Immature natural killer cell (primary cell): Measurements from ENCODE around the gene TRABD2B. TPM values are rescaled to one million over a fixed set of nuclear protein-coding genes. Genes with fewer than 3 reads are reported as not detected.

Source experiments
- DNase-seq, 3 donors: peaks; one replicate each; pipeline ENCODE4 v3.0.0; 2022; ENCODE audit warnings: mixed read lengths in 1 of 3
- H3K27ac Mint-ChIP-seq, 6 donors: one replicate each; pipeline ENCODE4 v1.8.0; 2020; ENCODE audit warnings: mixed read lengths in 6 of 6, mild to moderate bottlenecking in 5 of 6, inconsistent platforms in 4 of 6, moderate library complexity in 3 of 6
- H3K27me3 Mint-ChIP-seq, 3 donors: one replicate each; pipeline ENCODE4 v1.8.0; 2020 to 2021; ENCODE audit warnings: low read depth in 3 of 3, mild to moderate bottlenecking in 3 of 3, mixed read lengths in 3 of 3, moderate library complexity in 3 of 3, inconsistent platforms in 1 of 3
- H3K36me3 Mint-ChIP-seq, 3 donors: one replicate each; pipeline ENCODE4 v1.8.0; 2020; ENCODE audit warnings: mixed read lengths in 3 of 3, inconsistent platforms in 2 of 3, mild to moderate bottlenecking in 2 of 3
- H3K4me1 Mint-ChIP-seq, 2 donors: one replicate each; pipeline ENCODE4 v1.8.0; 2020; ENCODE audit warnings: inconsistent platforms in 2 of 2, mild to moderate bottlenecking in 2 of 2, mixed read lengths in 2 of 2, moderate library complexity in 1 of 2
- H3K4me3 Mint-ChIP-seq, 5 donors: one replicate each; pipeline ENCODE4 v1.8.0; 2020; ENCODE audit warnings: mild to moderate bottlenecking in 5 of 5, mixed read lengths in 5 of 5, inconsistent platforms in 3 of 5, moderate library complexity in 3 of 5
- H3K9me3 Mint-ChIP-seq, 6 donors: one replicate each; pipeline ENCODE4 v1.8.0; 2020; ENCODE audit warnings: mild to moderate bottlenecking in 6 of 6, mixed read lengths in 6 of 6, inconsistent platforms in 4 of 6, moderate library complexity in 3 of 6
- polyA plus RNA-seq, 3 donors: library from polyadenylated mRNA; unstranded; fragments of 300-500 nt; fragmentation: Illumina TruSeq; gene quantifications; one replicate each; pipeline ENCODE4 v1.2.3, GENCODE V29; 2021

The TRABD2B gene
- polyA plus RNA-seq, 3 donors from 2014 or later, result not detected

DNA sequence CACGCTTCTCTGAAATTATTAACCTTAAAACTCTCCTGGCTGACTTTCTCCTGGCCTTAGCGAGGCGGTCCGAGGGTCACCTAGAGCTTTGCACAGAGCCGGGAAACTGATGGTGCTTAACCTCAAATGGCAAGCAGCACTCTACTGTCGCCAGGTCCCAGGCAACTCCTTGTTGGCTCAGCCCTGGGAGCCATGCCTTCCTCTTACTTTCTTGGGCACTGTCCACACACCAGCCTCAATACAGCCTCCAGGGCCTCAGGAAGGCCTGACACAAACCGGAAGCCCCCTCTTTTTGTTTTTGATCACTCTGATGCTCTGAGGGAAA is 3.8 kb downstream of the TRABD2B start:
- DNase-seq, result no peak
- H3K27ac Mint-ChIP-seq, result no peak overlapping the region
- H3K27me3 Mint-ChIP-seq, result peaks cover 6 to 35% (median 8%) of the 10 kb centered on the region in 3 donors
- peaks cover 0 to 4% (median 3%) of the 10 kb centered on the region in 3 donors for H3K36me3 Mint-ChIP-seq
- no peak overlapping the region for H3K4me3 Mint-ChIP-seq
- H3K9me3 Mint-ChIP-seq, result no peaks in the 10 kb centered on the region
- peaks cover 4 to 7% of the 10 kb centered on the region in 2 donors for H3K4me1 Mint-ChIP-seq

DNA sequence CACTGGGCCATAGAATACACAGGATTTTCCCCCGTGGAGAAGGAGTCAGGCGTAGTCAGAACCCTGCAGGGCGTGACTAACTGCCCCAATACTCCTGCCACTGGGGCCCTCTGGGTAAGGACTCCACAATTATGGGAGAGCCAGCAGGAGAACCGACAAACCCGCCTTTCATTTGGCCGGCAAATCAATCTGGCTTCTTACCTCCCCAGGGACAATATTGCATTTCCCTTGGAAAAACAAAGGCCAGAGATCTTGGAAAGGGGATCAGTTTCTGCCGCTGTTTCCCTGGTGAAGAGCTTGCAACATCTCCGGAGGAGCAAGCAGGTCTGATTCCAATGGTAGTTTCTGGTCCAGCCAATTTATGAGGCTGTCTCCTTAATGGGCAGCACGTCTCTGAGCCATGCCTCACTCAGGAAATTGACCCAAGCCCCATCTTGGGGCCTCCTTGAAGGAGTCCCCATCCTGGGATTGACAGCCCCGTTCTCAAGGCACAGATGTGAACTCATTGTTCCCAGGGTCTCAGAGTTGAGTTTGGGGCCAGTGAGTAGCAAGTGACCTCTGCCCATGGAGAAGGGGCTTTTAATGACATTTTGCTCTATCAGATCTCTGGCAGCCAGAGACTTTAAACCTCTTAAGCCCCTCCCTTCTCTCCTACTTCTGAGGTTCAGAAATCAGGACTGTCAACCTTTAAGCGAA is 4.3 kb downstream of the TRABD2B start:
- no peaks in the 10 kb centered on the region for H3K9me3 Mint-ChIP-seq
- no peak overlapping the region for H3K27ac Mint-ChIP-seq
- H3K36me3 Mint-ChIP-seq, result peaks cover 0 to 4% (median 0%) of the 10 kb centered on the region in 3 donors
- H3K4me3 Mint-ChIP-seq, result no peak overlapping the region
- peaks cover 3 to 7% of the 10 kb centered on the region in 2 donors for H3K4me1 Mint-ChIP-seq
- no peak for DNase-seq
- peaks cover 5 to 32% (median 8%) of the 10 kb centered on the region in 3 donors for H3K27me3 Mint-ChIP-seq

DNA sequence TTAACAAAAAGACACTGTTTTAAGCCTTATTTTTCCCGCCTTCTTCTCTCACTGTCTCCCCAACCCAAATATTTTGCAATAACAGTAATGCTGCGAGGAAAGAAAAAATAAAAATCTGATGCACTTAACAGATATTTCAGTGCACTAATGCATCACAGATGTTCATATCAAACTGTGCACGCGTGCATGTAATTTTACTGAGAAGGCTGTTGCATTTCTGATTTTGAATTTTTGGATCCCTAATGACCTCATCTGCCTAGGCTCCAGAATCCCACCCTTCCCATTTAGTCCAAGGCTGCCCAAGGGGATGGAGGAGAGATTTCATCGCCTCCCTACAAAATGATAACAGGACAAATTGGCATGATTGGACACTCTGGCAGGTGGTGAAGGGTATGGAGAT is 5.5 kb downstream of the TRABD2B start:
- Mint-ChIP-seq H3K4me1 (peaks cover 0 to 7% of the 10 kb centered on the region in 2 donors), H3K9me3 (no peaks in the 10 kb centered on the region), H3K27me3 (peaks cover 5 to 31% (median 10%) of the 10 kb centered on the region in 3 donors), H3K4me3 (no peak overlapping the region), H3K36me3 (peaks cover 0 to 4% (median 0%) of the 10 kb centered on the region in 3 donors), H3K27ac (no peak overlapping the region)
- DNase-seq, result no peak

DNA sequence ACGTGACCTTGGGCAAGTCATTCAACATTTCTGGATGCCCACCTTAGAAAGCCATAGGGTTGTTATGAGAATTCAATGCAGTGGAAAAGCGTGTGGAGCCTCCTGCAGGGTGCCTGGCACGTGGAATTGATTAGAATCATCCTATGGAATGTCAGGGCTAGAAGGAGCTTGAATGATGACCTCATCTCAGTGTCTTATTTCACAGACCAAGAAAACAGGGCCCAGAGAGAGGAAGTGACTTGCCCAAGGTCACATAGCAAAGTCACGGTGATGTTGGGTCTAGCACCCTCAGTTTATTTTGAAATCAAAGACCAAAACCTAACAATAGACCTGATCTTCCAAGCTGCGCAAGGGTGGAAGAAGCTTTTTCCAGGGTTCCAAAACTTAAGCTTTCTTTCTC is 6.0 kb downstream of the TRABD2B start:
- Mint-ChIP-seq H3K4me1 (peaks cover 0 to 4% of the 10 kb centered on the region in 2 donors), H3K4me3 (no peak overlapping the region), H3K27me3 (peaks cover 5 to 32% (median 12%) of the 10 kb centered on the region in 3 donors)

DNA sequence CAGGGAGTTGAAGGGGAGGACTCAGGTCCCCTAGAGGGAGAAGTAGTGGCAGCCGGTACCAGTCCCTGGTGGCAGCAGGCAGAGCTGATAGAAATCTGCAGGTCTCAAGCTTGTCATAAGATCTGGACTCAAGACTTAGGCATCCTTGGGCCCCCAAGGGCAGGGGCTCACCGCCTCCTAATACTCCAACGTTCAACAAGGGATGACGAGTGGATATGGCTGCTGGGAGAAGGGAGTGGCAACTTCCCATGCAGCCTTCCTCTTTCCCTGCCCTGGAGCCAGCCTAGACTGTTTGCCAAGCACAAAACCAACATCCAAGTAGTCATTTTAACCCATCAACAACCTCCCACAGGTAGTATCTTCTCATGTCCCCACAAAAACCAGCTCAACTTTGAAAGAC is 6.9 kb downstream of the TRABD2B start:
- Mint-ChIP-seq H3K27me3 (peaks cover 5 to 28% (median 9%) of the 10 kb centered on the region in 3 donors), H3K9me3 (no peaks in the 10 kb centered on the region), H3K27ac (no peak overlapping the region), H3K36me3 (no peaks in the 10 kb centered on the region), H3K4me1 (no peaks in the 10 kb centered on the region), H3K4me3 (no peak overlapping the region)
- no peak for DNase-seq

More for the DNA sequence above, 6.0 kb downstream of the TRABD2B start:
- H3K9me3 Mint-ChIP-seq, result no peaks in the 10 kb centered on the region
- no peak for DNase-seq
- H3K36me3 Mint-ChIP-seq, result peaks cover 0 to 2% (median 0%) of the 10 kb centered on the region in 3 donors
- H3K27ac Mint-ChIP-seq, result no peak overlapping the region

DNA sequence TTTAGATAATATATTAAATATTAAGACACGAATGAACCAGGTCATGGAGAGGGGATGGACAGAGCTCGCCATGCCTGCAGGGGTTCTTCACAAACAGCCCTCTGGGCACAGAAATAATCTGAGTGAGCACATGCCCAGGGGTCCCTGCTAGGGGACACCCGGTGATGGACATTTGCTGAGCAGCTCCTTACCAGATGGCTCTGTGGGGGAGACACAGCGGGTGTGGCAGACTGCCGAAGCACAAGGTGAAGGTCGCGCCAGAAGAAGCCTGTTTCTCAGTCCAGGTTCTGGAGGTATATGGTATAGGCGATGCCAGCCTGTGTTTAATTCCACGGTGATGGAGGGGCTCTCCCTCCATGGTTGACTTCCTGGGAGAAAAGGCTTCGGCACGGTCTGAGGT is 9.6 kb downstream of the TRABD2B start:
- H3K9me3 Mint-ChIP-seq, result no peaks in the 10 kb centered on the region
- H3K36me3 Mint-ChIP-seq, result no peaks in the 10 kb centered on the region
- no peak overlapping the region for H3K27ac Mint-ChIP-seq
- peaks cover 5 to 24% (median 10%) of the 10 kb centered on the region in 3 donors for H3K27me3 Mint-ChIP-seq
- no peaks in the 10 kb centered on the region for H3K4me1 Mint-ChIP-seq
- no peak for DNase-seq
- no peak overlapping the region for H3K4me3 Mint-ChIP-seq

DNA sequence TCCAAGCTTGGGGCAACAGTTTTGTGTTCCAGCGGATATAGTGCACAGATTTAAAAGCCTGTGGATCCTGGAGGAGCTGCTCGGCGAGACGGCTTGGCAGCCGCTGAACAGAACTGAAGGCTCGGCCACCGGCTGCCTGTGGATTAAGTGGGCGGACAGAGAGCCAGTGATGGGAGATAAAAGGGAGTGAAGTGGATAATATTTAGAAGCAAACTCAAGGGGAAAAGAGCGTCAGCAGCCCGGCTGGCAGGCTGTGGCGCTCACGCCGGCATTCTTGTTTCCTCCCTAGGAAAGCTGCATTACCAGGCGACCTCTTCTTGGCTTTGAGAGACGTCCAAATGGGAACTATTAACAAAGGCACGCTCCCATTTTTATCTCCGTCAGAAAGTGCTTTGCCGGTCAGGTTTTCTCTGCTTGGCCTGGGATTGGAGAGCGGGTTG is 10.4 kb downstream of the TRABD2B start:
- no peak for DNase-seq
- H3K27me3 Mint-ChIP-seq, result peaks cover 5 to 17% (median 12%) of the 10 kb centered on the region in 3 donors
- no peaks in the 10 kb centered on the region for H3K4me1 Mint-ChIP-seq
- H3K4me3 Mint-ChIP-seq, result no peak overlapping the region
- H3K9me3 Mint-ChIP-seq, result no peaks in the 10 kb centered on the region
- H3K27ac Mint-ChIP-seq, result no peak overlapping the region
- H3K36me3 Mint-ChIP-seq, result no peaks in the 10 kb centered on the region

DNA sequence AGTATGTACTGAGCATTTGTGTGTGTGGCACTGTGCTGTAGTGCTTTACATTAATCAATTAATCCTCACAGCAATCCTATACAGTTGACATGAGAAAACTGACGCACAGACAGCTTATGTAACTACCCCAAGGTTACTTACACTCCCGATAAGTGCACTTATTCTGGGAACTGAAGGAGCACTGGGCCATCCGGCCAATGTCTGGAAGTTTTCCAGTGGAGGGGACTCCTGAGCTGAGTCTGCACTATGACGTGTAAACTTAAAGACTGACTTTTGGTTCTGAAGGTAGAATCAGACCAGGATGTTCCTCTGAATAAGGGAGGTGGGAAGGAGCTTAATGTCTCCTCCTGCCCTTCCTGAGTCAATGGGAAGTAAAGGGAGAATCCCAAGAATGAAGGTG is 12.2 kb downstream of the TRABD2B start:
- peaks cover 5 to 16% (median 15%) of the 10 kb centered on the region in 3 donors for H3K27me3 Mint-ChIP-seq

DNA sequence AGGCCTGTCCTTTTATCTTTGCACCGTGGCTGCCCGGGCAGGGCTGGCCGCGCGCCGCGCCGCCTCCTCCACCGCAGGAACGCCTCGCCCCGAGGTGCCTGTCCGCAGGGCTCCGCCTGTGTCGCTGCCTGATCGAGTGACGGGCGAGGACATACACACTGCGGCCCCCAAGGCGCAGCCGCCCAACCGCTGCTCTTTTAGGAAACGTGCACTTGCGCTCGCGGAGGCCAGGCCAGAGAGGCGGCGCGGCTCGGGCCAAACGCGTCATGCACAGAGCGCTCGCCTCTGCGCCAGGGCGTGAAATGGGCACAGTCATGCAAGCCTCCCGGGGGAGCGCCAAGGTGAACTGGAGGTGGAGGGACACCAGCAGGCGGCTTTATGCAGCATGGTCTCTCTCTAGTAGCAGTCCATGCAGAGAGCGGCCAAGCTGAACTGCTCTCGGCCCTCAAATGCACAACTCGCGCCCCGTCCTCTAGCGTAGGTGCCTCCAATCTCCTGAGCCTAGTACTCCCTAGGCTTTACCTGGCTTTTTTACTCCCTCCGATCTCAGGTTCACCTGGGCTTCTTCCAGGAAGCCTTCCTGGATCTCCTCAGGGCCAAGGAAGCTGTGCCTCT is 12.9 kb downstream of the TRABD2B start:
- H3K9me3 Mint-ChIP-seq, result no peaks in the 10 kb centered on the region
- peaks cover 5 to 16% (median 15%) of the 10 kb centered on the region in 3 donors for H3K27me3 Mint-ChIP-seq
- H3K36me3 Mint-ChIP-seq, result no peaks in the 10 kb centered on the region
- H3K4me3 Mint-ChIP-seq, result no peak overlapping the region
- no peaks in the 10 kb centered on the region for H3K4me1 Mint-ChIP-seq
- no peak overlapping the region for H3K27ac Mint-ChIP-seq
- DNase-seq, result no peak

More for the DNA sequence above, 12.2 kb downstream of the TRABD2B start:
- no peaks in the 10 kb centered on the region for H3K9me3 Mint-ChIP-seq
- DNase-seq, result no peak
- no peak overlapping the region for H3K4me3 Mint-ChIP-seq
- no peak overlapping the region for H3K27ac Mint-ChIP-seq
- no peaks in the 10 kb centered on the region for H3K36me3 Mint-ChIP-seq
- H3K4me1 Mint-ChIP-seq, result no peaks in the 10 kb centered on the region

DNA sequence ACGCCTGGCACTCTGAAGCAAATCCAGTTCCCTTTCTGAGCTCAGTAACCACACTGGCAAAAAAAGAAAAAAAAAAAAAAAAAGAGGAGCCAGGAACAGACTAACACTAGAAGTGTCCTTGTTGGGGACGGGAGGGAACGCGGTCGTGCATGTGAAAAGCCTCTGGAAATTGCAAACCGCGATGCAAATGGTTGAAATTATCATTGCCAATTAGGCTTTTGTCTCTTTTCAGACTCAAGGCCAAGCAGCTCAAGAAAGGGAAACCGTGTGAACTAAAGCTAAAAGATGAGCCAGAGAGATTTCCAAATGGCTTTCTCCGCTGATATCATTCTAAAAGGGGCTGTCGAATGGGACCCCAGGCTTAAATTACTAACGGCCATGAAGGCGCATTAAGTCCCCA is 13.5 kb downstream of the TRABD2B start:
- peaks cover 5 to 16% (median 15%) of the 10 kb centered on the region in 3 donors for H3K27me3 Mint-ChIP-seq
- H3K4me3 Mint-ChIP-seq, result no peak overlapping the region
- H3K36me3 Mint-ChIP-seq, result no peaks in the 10 kb centered on the region
- no peaks in the 10 kb centered on the region for H3K9me3 Mint-ChIP-seq
- no peaks in the 10 kb centered on the region for H3K4me1 Mint-ChIP-seq
- DNase-seq, result no peak
- H3K27ac Mint-ChIP-seq, result no peak overlapping the region

DNA sequence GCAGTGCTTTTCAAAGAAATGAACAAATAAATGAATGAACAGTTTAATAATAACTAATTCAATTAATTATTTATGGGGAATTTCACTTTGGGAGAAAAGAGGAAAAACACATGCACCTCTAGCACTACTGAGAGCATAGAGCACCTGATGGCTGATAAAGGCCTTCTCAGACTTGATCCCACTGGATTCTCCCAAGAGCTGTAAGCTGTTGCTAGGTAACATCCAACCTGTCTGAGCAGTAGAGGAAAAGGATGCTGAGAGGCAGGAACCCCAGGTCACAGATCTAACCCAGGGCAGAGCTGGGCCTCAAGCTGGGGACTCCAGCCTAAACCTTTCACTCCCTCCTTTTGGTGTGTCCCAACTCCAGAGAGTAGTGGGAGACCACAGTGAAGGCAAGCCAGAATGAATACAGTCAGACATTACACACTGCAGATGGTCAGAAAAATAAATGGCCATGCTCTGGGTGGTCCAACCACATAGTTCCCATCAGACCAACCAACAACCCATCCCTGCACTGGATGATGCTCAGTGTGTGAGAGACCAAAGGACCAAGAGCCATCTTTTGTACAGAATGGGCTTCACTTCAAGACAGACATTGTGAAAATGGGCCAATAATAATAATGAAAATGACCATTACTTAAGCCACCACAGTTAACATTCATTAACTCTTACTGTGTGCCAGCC is 15.4 kb downstream of the TRABD2B start:
- H3K36me3 Mint-ChIP-seq, result no peaks in the 10 kb centered on the region
- H3K27me3 Mint-ChIP-seq, result peaks cover 5 to 16% (median 15%) of the 10 kb centered on the region in 3 donors
- no peak overlapping the region for H3K27ac Mint-ChIP-seq
- DNase-seq, result no peak
- H3K9me3 Mint-ChIP-seq, result no peaks in the 10 kb centered on the region
- H3K4me3 Mint-ChIP-seq, result no peak overlapping the region
- no peaks in the 10 kb centered on the region for H3K4me1 Mint-ChIP-seq

DNA sequence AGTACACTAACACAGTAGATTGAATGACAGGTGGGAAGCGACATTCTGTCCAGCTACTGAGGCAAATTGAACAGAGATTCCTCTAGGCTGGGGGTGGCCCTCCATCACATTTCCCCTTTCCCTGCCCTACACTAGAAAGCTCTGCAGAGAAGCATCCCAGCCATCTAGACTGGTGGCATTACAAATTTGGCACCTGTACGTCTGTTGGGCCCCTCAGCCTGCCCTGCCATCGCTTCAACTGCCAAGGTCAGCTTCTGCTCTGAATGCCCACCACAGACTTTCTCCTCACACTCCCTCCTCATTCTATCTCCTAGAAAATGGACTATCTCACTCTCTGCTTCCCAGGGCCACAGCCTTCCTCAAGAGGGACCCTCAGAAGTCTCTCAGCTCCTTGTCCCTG is 16.7 kb downstream of the TRABD2B start:
- Mint-ChIP-seq H3K36me3 (no peaks in the 10 kb centered on the region), H3K27ac (no peak overlapping the region), H3K4me3 (no peak overlapping the region), H3K27me3 (peaks cover 5 to 12% (median 9%) of the 10 kb centered on the region in 3 donors), H3K9me3 (no peaks in the 10 kb centered on the region), H3K4me1 (no peaks in the 10 kb centered on the region)
- DNase-seq, result no peak

DNA sequence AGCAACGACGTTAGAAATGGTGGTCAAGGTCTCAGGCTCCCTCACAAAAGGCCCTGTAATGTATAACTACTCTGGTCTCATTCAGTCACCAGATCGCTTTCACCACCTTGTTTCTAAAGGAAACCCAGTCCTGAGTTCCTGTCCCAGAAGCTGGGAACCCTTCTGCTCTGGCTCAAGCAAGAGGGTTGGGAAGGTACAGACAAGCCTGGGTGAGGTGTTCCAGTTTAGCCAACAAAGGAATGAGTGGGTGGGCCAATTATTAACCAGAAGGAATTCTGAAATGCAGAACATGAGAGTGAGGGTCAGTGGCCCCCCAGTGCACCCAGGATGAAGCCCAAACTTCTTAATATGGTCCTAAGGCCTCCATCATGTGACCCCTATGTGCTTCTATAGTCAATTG is 17.5 kb downstream of the TRABD2B start:
- no peak for DNase-seq
- H3K27ac Mint-ChIP-seq, result no peak overlapping the region
- no peaks in the 10 kb centered on the region for H3K9me3 Mint-ChIP-seq
- H3K27me3 Mint-ChIP-seq, result peaks cover 5 to 9% (median 8%) of the 10 kb centered on the region in 3 donors
- H3K36me3 Mint-ChIP-seq, result no peaks in the 10 kb centered on the region
- H3K4me1 Mint-ChIP-seq, result no peaks in the 10 kb centered on the region
- H3K4me3 Mint-ChIP-seq, result no peak overlapping the region

DNA sequence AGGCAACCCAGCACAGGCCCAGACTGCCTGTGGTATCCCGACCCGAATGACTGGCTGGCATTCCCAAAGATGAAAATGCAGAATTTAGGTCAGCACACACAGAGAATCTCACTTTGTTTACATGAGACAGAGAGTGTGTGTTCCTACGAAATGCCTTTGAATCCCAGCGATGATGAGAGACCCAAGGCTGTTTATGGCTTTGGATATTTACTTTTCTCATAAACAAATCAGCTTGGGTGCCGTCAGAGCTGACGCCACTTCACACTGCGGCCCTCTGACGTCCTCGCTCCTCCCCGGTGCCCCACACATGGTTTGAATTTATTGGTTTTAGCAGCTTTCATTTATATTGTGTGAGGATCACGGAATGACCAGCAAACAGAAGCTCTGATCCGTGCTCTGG is 18.7 kb downstream of the TRABD2B start:
- Mint-ChIP-seq H3K9me3 (no peaks in the 10 kb centered on the region), H3K4me1 (no peaks in the 10 kb centered on the region), H3K27ac (no peak overlapping the region), H3K36me3 (no peaks in the 10 kb centered on the region), H3K27me3 (peaks cover 5 to 10% (median 8%) of the 10 kb centered on the region in 3 donors), H3K4me3 (no peak overlapping the region)
- DNase-seq, result no peak
